Skeletal muscle tissue (tissue), 4 donors: Measurements from ENCODE around the gene CROCC2. TPM values are rescaled to one million over a fixed set of nuclear protein-coding genes. Genes with fewer than 3 reads are reported as not detected.

ENCODE experiments used
- H3K27ac ChIP-seq: one replicate; pipeline ENCODE4 v1.7.0; 2013; ENCODE audit warnings: mild to moderate bottlenecking, low read depth, low read length, inconsistent platforms
- H3K27me3 ChIP-seq, 3 donors: one replicate each; pipeline ENCODE4 v1.7.0; 2013; ENCODE audit warnings: low read length in 3 of 3; ENCODE audit not compliant: control insufficient read depth in 3 of 3, insufficient read depth in 3 of 3
- H3K36me3 ChIP-seq, 3 donors: one replicate each; pipeline ENCODE4 v1.7.0; 2013; ENCODE audit warnings: low read length in 3 of 3; ENCODE audit not compliant: control insufficient read depth in 3 of 3, insufficient read depth in 3 of 3
- H3K4me1 ChIP-seq, 3 donors: one replicate each; pipeline ENCODE4 v1.7.0; 2013; ENCODE audit warnings: low read length in 3 of 3, mild to moderate bottlenecking in 3 of 3; ENCODE audit not compliant: control insufficient read depth in 3 of 3, insufficient read depth in 3 of 3
- H3K4me3 ChIP-seq, 3 donors: one replicate each; pipeline ENCODE4 v1.7.0; 2013; ENCODE audit warnings: low read length in 3 of 3
- H3K9ac ChIP-seq, 3 donors: one replicate each; pipeline ENCODE4 v1.7.0; 2013; ENCODE audit warnings: low read length in 3 of 3, mild to moderate bottlenecking in 3 of 3, moderate library complexity in 2 of 3, low read depth in 1 of 3
- H3K9me3 ChIP-seq, 3 donors: one replicate each; pipeline ENCODE4 v1.7.0; 2013; ENCODE audit warnings: low read length in 3 of 3; ENCODE audit not compliant: control insufficient read depth in 3 of 3
- total RNA-seq: library from RNA; depleted of rRNA; stranded (reverse); fragments of >200 nt; gene quantifications from one replicate; pipeline ENCODE4 v1.2.3, GENCODE V29; 2014
- donor health status: Osteomylitis.

The CROCC2 gene
- total RNA-seq, 1 donor from 2014 or later = under 0.01 TPM

- H3K27me3 ChIP-seq = no peaks in the 10 kb centered on the region
- H3K36me3 ChIP-seq = peaks cover 15 to 33% (median 22%) of the 10 kb centered on the region in 3 donors
- H3K9me3 ChIP-seq = peaks cover 7 to 12% (median 10%) of the 10 kb centered on the region in 3 donors
- peak overlapping the region in 1 of 3 donors; percentile 27 for H3K4me3 ChIP-seq
- H3K4me1 ChIP-seq = peaks cover 43 to 59% (median 49%) of the 10 kb centered on the region in 3 donors
- peak overlapping the region in 1 of 3 donors; percentile 25 for H3K9ac ChIP-seq
- no peak overlapping the region for H3K27ac ChIP-seq
Measured at GRCh38 chr2:241000831-241001321, 94.7 kb downstream of the CROCC2 start.

- Histone ChIP-seq H3K4me3 (peak overlapping the region in 1 of 3 donors; percentile 32), H3K27me3 (no peaks in the 10 kb centered on the region)
Measured at GRCh38 chr2:241001413-241002274, 95.5 kb downstream of the CROCC2 start.

GRCh38 chr2:241002275-241003046, 96.3 kb downstream of the CROCC2 start:
- H3K4me3 ChIP-seq = no peak overlapping the region
- peaks cover 7 to 12% (median 10%) of the 10 kb centered on the region in 3 donors for H3K9me3 ChIP-seq
- peaks cover 15 to 33% (median 22%) of the 10 kb centered on the region in 3 donors for H3K36me3 ChIP-seq
- no peaks in the 10 kb centered on the region for H3K27me3 ChIP-seq
- peaks cover 28 to 49% (median 43%) of the 10 kb centered on the region in 3 donors for H3K4me1 ChIP-seq
- no peak overlapping the region for H3K27ac ChIP-seq
- H3K9ac ChIP-seq = no peak overlapping the region

More at GRCh38 chr2:241001413-241002274, 95.5 kb downstream of the CROCC2 start:
- Histone ChIP-seq H3K9me3 (peaks cover 7 to 12% (median 10%) of the 10 kb centered on the region in 3 donors), H3K4me1 (peaks cover 36 to 52% (median 45%) of the 10 kb centered on the region in 3 donors), H3K9ac (peak overlapping the region in 1 of 3 donors; percentile 50), H3K36me3 (peaks cover 15 to 33% (median 22%) of the 10 kb centered on the region in 3 donors), H3K27ac (no peak overlapping the region)

- H3K4me3 ChIP-seq = no peak overlapping the region
- no peak overlapping the region for H3K27ac ChIP-seq
- H3K9ac ChIP-seq = no peak overlapping the region
- H3K9me3 ChIP-seq = peaks cover 7 to 12% (median 10%) of the 10 kb centered on the region in 3 donors
- H3K27me3 ChIP-seq = no peaks in the 10 kb centered on the region
- H3K36me3 ChIP-seq = peaks cover 15 to 33% (median 22%) of the 10 kb centered on the region in 3 donors
- H3K4me1 ChIP-seq = peaks cover 23 to 49% (median 43%) of the 10 kb centered on the region in 3 donors
Measured at GRCh38 chr2:241003047-241003360, 96.9 kb downstream of the CROCC2 start.

- H3K27ac ChIP-seq = no peak overlapping the region
- peak overlapping the region in 1 of 3 donors; percentile 5 for H3K4me3 ChIP-seq
- H3K27me3 ChIP-seq = no peaks in the 10 kb centered on the region
- peaks cover 7 to 12% (median 10%) of the 10 kb centered on the region in 3 donors for H3K9me3 ChIP-seq
- H3K9ac ChIP-seq = no peak overlapping the region
- H3K36me3 ChIP-seq = peaks cover 15 to 35% (median 22%) of the 10 kb centered on the region in 3 donors
- peaks cover 21 to 49% (median 45%) of the 10 kb centered on the region in 3 donors for H3K4me1 ChIP-seq
Measured at GRCh38 chr2:241003369-241003768, 97.2 kb downstream of the CROCC2 start.

GRCh38 chr2:241003830-241004564, 97.9 kb downstream of the CROCC2 start:
- H3K4me3 ChIP-seq = peak overlapping the region in 1 of 3 donors; percentile 5
- no peaks in the 10 kb centered on the region for H3K27me3 ChIP-seq
- H3K36me3 ChIP-seq = peaks cover 15 to 35% (median 22%) of the 10 kb centered on the region in 3 donors
- H3K9ac ChIP-seq = no peak overlapping the region
- H3K27ac ChIP-seq = no peak overlapping the region
- H3K4me1 ChIP-seq = peaks cover 21 to 56% (median 51%) of the 10 kb centered on the region in 3 donors
- peaks cover 7 to 12% (median 10%) of the 10 kb centered on the region in 3 donors for H3K9me3 ChIP-seq

- Histone ChIP-seq H3K4me3 (no peak overlapping the region), H3K4me1 (peaks cover 20 to 57% (median 55%) of the 10 kb centered on the region in 3 donors), H3K36me3 (peaks cover 15 to 31% (median 15%) of the 10 kb centered on the region in 3 donors), H3K27ac (no peak overlapping the region), H3K27me3 (no peaks in the 10 kb centered on the region), H3K9me3 (peaks cover 7 to 12% (median 10%) of the 10 kb centered on the region in 3 donors), H3K9ac (no peak overlapping the region)
Measured at GRCh38 chr2:241005569-241005968, 99.4 kb downstream of the CROCC2 start.

- peaks cover 7 to 12% (median 10%) of the 10 kb centered on the region in 3 donors for H3K9me3 ChIP-seq
- no peak overlapping the region for H3K27ac ChIP-seq
- no peaks in the 10 kb centered on the region for H3K27me3 ChIP-seq
- H3K4me1 ChIP-seq = peaks cover 17 to 54% (median 52%) of the 10 kb centered on the region in 3 donors
- peaks cover 11 to 22% (median 15%) of the 10 kb centered on the region in 3 donors for H3K36me3 ChIP-seq
- no peak overlapping the region for H3K9ac ChIP-seq
- no peak overlapping the region for H3K4me3 ChIP-seq
Measured at GRCh38 chr2:241006412-241006811, 100.3 kb downstream of the CROCC2 start.

- H3K4me3 ChIP-seq = no peak overlapping the region
- no peak overlapping the region for H3K9ac ChIP-seq
- peaks cover 11 to 16% (median 15%) of the 10 kb centered on the region in 3 donors for H3K36me3 ChIP-seq
- H3K27ac ChIP-seq = no peak overlapping the region
- peaks cover 7 to 12% (median 10%) of the 10 kb centered on the region in 3 donors for H3K9me3 ChIP-seq
- peaks cover 13 to 51% (median 47%) of the 10 kb centered on the region in 3 donors for H3K4me1 ChIP-seq
- H3K27me3 ChIP-seq = no peaks in the 10 kb centered on the region
Measured at GRCh38 chr2:241007111-241007510, 101.0 kb downstream of the CROCC2 start.
